ENCODE measurements around the gene ARHGAP4. TPM values are rescaled to one million over a fixed set of nuclear protein-coding genes. Genes with fewer than 3 reads are reported as not detected.
A peak's percentile ranks its signal among the peaks of the same experiment; 100 is the strongest.

Gene ARHGAP4
- total RNA-seq, 1 donor from 2014 or later, result 135 TPM

DNA sequence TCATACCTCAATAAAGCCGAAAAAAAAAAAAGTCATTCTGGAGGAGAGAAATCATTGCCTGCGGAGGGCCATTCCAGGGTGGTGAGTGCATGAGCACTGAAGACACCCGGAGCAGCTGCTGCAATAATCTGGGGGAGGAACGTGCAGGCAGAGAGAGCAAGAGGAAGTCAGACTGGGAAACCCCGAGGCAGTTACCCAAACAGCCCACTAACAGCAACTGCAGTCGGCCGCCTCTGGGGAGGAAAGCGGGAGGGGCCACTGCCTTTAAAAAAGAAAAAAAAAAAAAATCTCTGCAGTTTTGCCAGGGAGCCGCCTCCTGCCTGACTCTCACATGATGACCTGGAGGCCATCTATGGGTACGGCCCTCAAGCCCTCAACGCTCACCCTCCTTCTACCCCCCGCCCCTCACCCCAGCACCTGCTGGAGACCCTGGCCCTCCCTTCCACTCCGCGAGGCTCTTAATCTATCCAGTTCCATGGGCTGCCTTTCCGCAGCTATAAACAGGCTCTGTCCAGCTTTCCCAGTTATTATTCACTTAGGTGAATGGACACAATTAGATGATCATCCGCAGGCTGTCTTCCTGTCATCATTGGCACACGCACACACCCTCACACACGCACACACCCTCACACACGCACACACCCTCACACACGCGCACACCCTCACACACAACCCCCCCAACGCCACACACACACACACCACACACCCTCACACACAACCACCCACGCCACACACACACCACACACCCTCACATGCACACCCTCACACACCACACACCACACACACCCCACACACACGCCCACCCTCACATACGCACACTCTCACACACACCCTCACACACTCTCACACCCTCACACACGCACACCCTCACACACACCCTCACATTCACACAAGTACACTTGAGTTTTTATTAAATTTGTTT, 25.0 kb downstream of the ARHGAP4 start:
- Mint-ChIP-seq H3K4me3 (ENCODE audit: low read depth) (no peak overlapping the region), H3K36me3 (ENCODE audit: low read depth) (no peaks in the 10 kb centered on the region), H3K27ac (peak overlapping the region; percentile 18), H3K27me3 (ENCODE audit: low read depth) (peaks cover 1% of the 10 kb centered on the region), H3K9me3 (no peaks in the 10 kb centered on the region), H3K4me1 (ENCODE audit: low read depth) (peaks cover 23% of the 10 kb centered on the region)
- intact Hi-C loops (cut with micrococcal nuclease), result no loop called here
- peak; percentile 56 for DNase-seq (ENCODE audit: low spot score)

DNA sequence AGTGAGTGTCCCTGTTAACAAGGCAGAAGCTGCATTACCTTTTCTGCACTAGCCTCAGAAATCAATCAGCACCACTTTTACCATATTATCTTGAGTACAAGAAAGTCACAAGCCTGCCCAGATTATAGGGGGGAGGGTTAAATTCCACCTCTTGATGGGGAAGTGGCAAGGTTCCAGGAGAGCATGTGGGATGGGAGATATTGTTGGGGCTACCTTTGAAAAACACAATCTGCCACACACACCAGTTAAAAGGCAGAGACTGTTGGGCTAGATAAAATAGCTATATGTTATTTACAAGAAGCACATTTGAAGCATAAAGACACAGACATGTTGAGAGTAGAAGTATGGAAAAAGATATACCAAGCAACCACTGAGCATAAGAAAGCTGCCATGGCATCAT, 28.2 kb downstream of the ARHGAP4 start:
- intact Hi-C loops (cut with micrococcal nuclease), result no loop called here
- no peak for DNase-seq (ENCODE audit: low spot score)
- Mint-ChIP-seq H3K27me3 (ENCODE audit: low read depth) (peaks cover 9% of the 10 kb centered on the region), H3K4me3 (ENCODE audit: low read depth) (no peak overlapping the region), H3K9me3 (no peaks in the 10 kb centered on the region), H3K4me1 (ENCODE audit: low read depth) (peaks cover 13% of the 10 kb centered on the region), H3K27ac (no peak overlapping the region), H3K36me3 (ENCODE audit: low read depth) (no peaks in the 10 kb centered on the region)

DNA sequence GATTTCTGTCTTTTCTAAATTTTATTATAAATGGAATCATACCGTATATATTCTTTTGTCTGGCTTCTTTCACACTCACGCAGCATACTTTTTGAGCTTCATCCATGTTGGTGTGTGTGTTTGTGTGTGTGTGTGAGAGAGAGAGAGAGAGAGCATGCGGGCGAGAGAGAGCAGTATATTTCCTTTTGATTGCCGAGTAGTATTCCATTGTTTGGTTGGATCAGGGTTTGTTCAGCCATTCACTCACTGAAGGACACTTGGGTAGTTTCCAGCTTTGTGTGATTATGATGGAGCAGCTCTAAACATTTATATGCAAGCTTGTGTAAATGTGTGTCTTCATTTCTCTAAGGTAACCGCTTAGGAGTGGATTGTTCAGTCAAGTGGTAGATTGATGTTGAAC, 36.9 kb downstream of the ARHGAP4 start:
- no peak overlapping the region for H3K4me3 Mint-ChIP-seq (ENCODE audit: low read depth)
- intact Hi-C loops (cut with micrococcal nuclease), result no loop called here

DNA sequence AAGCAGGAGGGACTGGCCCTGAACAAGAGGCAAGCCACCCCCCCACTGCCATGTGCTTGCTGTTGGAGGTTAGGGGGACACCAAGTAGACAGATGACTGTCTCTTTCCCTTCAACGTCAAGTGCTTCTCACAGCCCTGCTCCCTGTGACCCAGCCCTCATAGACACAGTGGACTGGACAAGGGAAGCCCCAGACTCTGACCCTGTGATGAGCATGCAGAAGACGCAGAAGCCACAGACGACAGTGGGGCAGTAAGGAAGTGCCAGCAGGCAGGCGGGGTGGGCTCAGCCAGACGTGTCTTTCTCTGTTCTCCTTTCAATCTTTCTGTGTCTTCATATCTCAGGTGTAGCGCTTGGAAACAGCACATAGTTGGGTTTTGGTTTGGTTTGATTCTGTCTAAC, 37.7 kb downstream of the ARHGAP4 start:
- peaks cover 36% of the 10 kb centered on the region for H3K27me3 Mint-ChIP-seq (ENCODE audit: low read depth)
- intact Hi-C loops (cut with micrococcal nuclease), result no loop called here
- no peaks in the 10 kb centered on the region for H3K9me3 Mint-ChIP-seq
- H3K4me1 Mint-ChIP-seq (ENCODE audit: low read depth), result peaks cover 4% of the 10 kb centered on the region
- no peaks in the 10 kb centered on the region for H3K36me3 Mint-ChIP-seq (ENCODE audit: low read depth)
- DNase-seq (ENCODE audit: low spot score), result no peak
- H3K27ac Mint-ChIP-seq, result no peak overlapping the region
- no peak overlapping the region for H3K4me3 Mint-ChIP-seq (ENCODE audit: low read depth)

More for the DNA sequence above, 36.9 kb downstream of the ARHGAP4 start:
- H3K27me3 Mint-ChIP-seq (ENCODE audit: low read depth), result peaks cover 38% of the 10 kb centered on the region
- no peak for DNase-seq (ENCODE audit: low spot score)
- no peak overlapping the region for H3K27ac Mint-ChIP-seq
- no peaks in the 10 kb centered on the region for H3K9me3 Mint-ChIP-seq
- H3K36me3 Mint-ChIP-seq (ENCODE audit: low read depth), result no peaks in the 10 kb centered on the region
- H3K4me1 Mint-ChIP-seq (ENCODE audit: low read depth), result peaks cover 4% of the 10 kb centered on the region

DNA sequence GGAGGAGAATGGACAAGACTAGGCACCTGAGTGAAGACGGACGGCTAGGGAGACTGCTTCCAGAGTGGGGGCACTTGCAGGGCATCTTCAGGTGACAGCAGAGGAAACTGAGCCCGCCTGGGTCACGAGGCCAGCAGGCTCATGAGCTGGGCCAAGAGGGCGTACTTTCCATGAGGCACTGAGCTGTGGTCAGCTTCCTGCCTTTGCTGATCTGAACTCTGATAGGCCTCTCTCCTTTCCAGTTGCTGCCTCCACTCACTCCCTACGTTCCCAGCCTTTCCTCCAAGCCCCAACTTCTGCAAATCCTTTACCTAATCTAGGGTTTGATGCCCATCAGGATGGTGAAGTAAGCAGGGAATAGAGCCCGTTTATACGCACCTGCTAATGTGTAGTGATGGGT, 38.7 kb downstream of the ARHGAP4 start:
- H3K27ac Mint-ChIP-seq, result no peak overlapping the region
- no peak overlapping the region for H3K4me3 Mint-ChIP-seq (ENCODE audit: low read depth)
- peaks cover 31% of the 10 kb centered on the region for H3K27me3 Mint-ChIP-seq (ENCODE audit: low read depth)
- no peaks in the 10 kb centered on the region for H3K36me3 Mint-ChIP-seq (ENCODE audit: low read depth)
- intact Hi-C loops (cut with micrococcal nuclease), result no loop called here
- no peaks in the 10 kb centered on the region for H3K9me3 Mint-ChIP-seq
- no peak for DNase-seq (ENCODE audit: low spot score)
- H3K4me1 Mint-ChIP-seq (ENCODE audit: low read depth), result peaks cover 4% of the 10 kb centered on the region

DNA sequence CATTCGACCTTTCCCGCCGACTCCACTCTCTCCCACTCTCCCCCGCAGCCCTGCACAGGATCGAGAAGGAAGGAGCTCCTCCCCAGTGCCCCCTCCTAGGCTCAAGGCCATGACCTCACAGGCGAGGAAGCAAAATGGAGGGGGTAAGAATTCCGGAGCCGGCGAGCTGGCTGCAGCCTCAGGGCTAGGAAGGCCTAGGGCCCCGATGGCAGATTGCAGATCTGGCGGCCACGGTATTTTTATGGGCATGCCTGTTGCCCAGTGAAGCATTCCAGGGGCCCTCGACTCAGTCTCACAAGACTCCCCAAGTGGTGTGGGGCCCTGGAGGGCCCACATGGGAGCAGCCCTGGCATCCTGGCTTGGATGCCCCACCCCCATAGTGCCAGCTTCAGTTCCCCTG, 39.1 kb downstream of the ARHGAP4 start:
- DNase-seq (ENCODE audit: low spot score), result no peak
- H3K9me3 Mint-ChIP-seq, result no peaks in the 10 kb centered on the region
- intact Hi-C loops (cut with micrococcal nuclease), result no loop called here
- peaks cover 4% of the 10 kb centered on the region for H3K4me1 Mint-ChIP-seq (ENCODE audit: low read depth)
- no peaks in the 10 kb centered on the region for H3K36me3 Mint-ChIP-seq (ENCODE audit: low read depth)
- peak overlapping the region; percentile 27 for H3K4me3 Mint-ChIP-seq (ENCODE audit: low read depth)
- H3K27me3 Mint-ChIP-seq (ENCODE audit: low read depth), result peaks cover 32% of the 10 kb centered on the region
- H3K27ac Mint-ChIP-seq, result no peak overlapping the region

DNA sequence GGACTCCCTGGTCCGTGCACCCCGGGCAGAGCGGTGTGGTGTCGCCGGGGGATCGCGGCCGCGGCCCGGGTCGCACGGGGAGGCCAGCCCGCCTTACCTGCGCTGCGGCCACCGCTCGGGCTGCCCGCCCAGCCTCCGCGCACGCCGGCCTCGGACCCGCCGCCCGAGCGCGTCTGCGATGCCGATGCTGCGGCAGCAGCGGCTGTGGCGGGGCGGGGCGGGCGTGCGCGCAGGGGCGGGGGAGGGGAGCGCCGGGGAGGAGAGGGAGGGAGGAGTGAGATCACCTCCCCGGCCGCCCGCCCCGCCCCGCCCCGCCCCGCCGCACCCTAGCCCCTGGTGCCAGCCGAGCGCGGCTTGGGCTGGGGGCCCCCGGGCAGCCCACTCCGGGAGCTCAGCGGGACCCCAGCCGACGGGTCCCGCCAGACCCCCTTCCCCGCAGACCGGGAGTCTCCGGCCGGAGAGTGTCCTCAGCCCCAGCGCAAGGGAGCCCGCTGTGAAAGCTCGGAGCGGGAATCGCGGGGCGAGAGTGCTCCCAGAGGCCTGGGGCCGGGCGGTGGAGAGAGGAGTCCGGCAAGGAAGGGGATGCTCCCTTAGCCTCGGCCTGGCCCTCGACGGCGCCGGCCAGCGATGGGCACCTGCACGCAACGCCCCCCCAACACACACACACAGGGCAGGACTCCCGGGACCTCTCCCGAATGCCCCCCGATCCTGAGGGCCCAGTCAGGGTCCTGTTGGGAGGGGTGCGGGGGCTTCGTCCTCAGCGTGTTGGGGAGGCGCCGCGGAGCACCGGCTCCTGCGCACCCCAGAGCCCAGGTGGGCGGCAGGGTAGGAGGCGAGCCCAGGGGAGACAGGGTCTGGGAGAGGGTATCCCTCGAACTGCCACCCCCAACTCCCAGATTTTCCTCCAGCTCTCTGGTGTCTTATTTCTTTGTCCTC, 39.8 kb downstream of the ARHGAP4 start, which contains the start of gene L1CAM:
Gene L1CAM (minus strand): TSS at position 206 of the 936 bp plus-strand sequence. CDS start 10,337 bp downstream, outside the sequence.
- no peaks in the 10 kb centered on the region for H3K36me3 Mint-ChIP-seq (ENCODE audit: low read depth)
- H3K27ac Mint-ChIP-seq, result no peak within 1 kb of the TSS
- H3K4me3 Mint-ChIP-seq (ENCODE audit: low read depth), result peak within 1 kb of the TSS; percentile 27
- no peak for DNase-seq (ENCODE audit: low spot score)
- H3K9me3 Mint-ChIP-seq, result no peaks in the 10 kb centered on the region
- peaks cover 32% of the 10 kb centered on the region for H3K27me3 Mint-ChIP-seq (ENCODE audit: low read depth)
- intact Hi-C loops (cut with micrococcal nuclease), result no loop called here
- H3K4me1 Mint-ChIP-seq (ENCODE audit: low read depth), result peaks cover 4% of the 10 kb centered on the region

DNA sequence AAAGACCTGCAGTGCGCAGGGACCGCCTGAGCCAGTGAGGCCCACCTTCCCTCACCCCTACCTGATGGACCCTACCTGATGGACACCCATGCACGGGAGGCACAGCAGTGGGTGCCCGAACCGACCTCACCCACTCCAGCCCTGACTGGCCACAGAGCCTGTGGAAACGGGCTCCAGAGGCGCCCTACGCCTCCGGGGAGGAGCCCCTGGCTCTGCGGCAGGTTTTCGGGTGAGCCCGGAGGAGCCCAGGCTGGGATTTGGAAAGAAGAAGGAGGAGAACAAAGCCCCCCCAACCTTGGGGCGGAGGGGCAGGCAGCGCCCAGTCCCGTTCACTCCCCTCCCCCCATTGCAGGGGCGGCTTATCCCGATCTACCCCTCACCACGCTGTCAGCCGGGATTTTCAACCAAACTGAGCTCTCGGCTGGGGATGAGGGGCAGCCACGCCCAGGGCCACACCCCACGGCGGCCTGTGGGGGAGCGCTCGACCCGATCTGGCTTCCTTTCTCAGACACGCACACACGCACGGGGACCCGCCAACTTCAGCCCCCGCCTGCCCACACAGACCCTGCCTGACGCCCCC, 40.8 kb downstream of the ARHGAP4 start:
- Mint-ChIP-seq H3K4me3 (ENCODE audit: low read depth) (peak overlapping the region; percentile 26), H3K36me3 (ENCODE audit: low read depth) (no peaks in the 10 kb centered on the region), H3K27me3 (ENCODE audit: low read depth) (peaks cover 32% of the 10 kb centered on the region), H3K9me3 (no peaks in the 10 kb centered on the region), H3K4me1 (ENCODE audit: low read depth) (peaks cover 4% of the 10 kb centered on the region), H3K27ac (no peak overlapping the region)
- intact Hi-C loops (cut with micrococcal nuclease), result no loop called here
- DNase-seq (ENCODE audit: low spot score), result no peak

DNA sequence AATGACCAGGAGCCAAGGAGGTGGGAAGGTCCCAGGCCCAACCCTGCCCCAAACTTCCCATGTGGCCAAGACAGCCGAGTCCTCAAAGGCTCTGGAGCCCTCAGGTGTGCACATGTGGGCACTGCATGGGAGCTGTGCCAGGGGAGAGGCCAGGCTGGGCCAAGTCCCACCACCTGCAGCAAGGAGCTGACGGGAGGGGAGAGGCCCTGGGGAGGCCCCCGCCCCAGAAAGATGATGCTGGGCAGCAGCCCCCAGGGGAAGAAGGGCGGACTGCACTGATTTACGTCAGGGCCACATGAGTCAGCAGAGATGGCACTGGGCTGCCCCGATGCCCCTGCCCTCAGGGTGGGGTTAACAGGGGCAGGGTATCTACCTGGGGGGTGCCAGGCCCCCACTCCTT, 41.5 kb downstream of the ARHGAP4 start:
- Mint-ChIP-seq H3K27ac (no peak overlapping the region), H3K4me3 (ENCODE audit: low read depth) (peak overlapping the region; percentile 54), H3K27me3 (ENCODE audit: low read depth) (peaks cover 29% of the 10 kb centered on the region), H3K36me3 (ENCODE audit: low read depth) (no peaks in the 10 kb centered on the region), H3K4me1 (ENCODE audit: low read depth) (peaks cover 4% of the 10 kb centered on the region), H3K9me3 (no peaks in the 10 kb centered on the region)
- intact Hi-C loops (cut with micrococcal nuclease), result no loop called here
- DNase-seq (ENCODE audit: low spot score), result no peak

DNA sequence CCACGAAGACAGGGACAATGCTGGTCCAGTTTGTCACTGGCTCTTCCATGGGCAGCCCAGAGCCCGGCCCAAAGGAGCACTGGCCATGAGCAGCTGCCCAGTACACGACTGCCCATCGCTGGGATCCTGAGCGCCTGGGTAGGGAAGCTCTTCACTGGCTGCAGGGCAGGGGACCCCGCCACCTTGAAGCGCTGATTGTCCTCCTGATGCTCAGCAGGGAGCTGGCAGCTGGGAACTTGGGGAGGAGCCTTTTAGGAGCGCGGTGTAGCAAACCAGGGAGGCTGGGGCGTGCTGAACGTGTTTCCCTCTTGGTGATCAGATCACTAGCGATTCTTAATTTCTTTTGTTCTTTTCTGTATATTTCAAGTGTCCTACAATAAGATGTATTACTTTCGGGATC, 41.9 kb downstream of the ARHGAP4 start:
- Mint-ChIP-seq H3K4me1 (ENCODE audit: low read depth) (peaks cover 5% of the 10 kb centered on the region), H3K4me3 (ENCODE audit: low read depth) (peak overlapping the region; percentile 54), H3K9me3 (no peaks in the 10 kb centered on the region), H3K27ac (no peak overlapping the region), H3K36me3 (ENCODE audit: low read depth) (no peaks in the 10 kb centered on the region), H3K27me3 (ENCODE audit: low read depth) (peaks cover 29% of the 10 kb centered on the region)
- intact Hi-C loops (cut with micrococcal nuclease), result no loop called here
- DNase-seq (ENCODE audit: low spot score), result no peak

DNA sequence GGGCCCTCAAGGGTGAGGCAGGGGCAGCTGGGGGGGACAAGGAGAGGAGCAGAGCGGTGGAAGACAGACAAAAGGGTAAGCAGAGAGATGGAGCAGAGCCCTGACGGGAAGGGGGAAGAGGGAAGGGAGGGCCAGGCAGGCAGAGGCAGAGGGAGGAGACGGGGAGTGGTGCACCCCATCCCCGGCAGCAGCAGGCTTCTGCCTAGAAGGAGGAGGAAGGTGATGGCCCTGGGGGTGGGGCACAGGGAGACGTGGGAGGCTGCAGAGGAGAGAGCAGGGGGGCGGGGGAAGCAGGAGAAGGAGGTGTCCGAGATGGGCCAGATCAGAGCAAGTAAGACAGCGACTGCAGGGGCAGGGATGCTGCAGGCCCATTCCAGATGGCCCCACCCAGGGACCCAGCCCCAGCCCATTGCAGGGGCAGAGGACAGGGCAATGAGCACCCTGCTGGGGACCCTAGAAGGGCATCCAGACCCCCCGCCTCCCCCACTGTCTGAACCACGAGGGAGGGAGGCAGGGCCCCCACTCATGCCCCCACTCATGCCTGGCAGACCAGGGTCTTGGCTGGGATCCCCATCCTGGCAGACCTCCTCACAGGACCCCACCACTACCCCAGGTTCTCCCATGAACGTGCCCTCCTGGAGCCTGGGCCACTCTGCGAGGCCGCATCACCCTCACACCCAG, 42.8 kb downstream of the ARHGAP4 start:
- Mint-ChIP-seq H3K27ac (no peak overlapping the region), H3K36me3 (ENCODE audit: low read depth) (no peaks in the 10 kb centered on the region), H3K9me3 (no peaks in the 10 kb centered on the region), H3K4me3 (ENCODE audit: low read depth) (no peak overlapping the region), H3K4me1 (ENCODE audit: low read depth) (peaks cover 11% of the 10 kb centered on the region), H3K27me3 (ENCODE audit: low read depth) (peaks cover 25% of the 10 kb centered on the region)
- no peak for DNase-seq (ENCODE audit: low spot score)
- intact Hi-C loops (cut with micrococcal nuclease), result no loop called here

DNA sequence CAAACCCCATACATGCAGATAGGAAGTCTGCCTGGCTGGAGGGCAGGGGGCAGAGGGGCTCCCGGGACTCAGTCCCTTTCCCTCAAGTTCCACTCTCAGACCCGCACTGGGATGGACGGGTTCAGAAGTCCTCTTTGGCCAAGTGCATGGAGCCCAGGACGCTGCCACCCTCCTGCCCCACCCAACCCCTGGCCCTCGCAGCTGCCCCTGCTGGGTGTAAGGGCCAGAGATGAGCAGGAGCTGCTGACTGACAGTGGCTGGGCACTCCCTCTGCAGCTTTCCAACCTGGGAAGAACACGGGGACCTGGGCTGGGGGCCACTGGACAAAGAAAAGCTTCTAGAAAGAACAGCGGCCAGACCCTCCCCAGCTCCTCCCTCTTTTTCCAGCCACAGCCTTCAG, 43.5 kb downstream of the ARHGAP4 start:
- Mint-ChIP-seq H3K4me3 (ENCODE audit: low read depth) (no peak overlapping the region), H3K36me3 (ENCODE audit: low read depth) (no peaks in the 10 kb centered on the region), H3K27ac (no peak overlapping the region), H3K27me3 (ENCODE audit: low read depth) (peaks cover 20% of the 10 kb centered on the region), H3K9me3 (no peaks in the 10 kb centered on the region), H3K4me1 (ENCODE audit: low read depth) (peaks cover 15% of the 10 kb centered on the region)
- intact Hi-C loops (cut with micrococcal nuclease), result no loop called here
- DNase-seq (ENCODE audit: low spot score), result no peak
